Loucy (cell line): ENCODE data around the gene CFAP410.

Source experiments
- EZH2phosphoT487 ChIP-seq: fragments of 200-600 bp; IDR thresholded peaks from 2 replicates; pipeline ENCODE4 v1.6.1; 2018; ENCODE audit warnings: antibody characterized with exemption, mild to moderate bottlenecking, moderate library complexity, borderline replicate concordance
- TF ChIP-seq, protein P1 (sequence below): fragments of 200-600 bp; sonication (generic); conservative IDR thresholded peaks from 2 replicates; pipeline ENCODE4 v1.5.1; 2014; ENCODE audit warnings: mild to moderate bottlenecking, antibody characterized with exemption, low read length

GRCh38 chr21:44344541-44345183, 5.5 kb upstream of the CFAP410 start:
- TF ChIP-seq, protein P1, sequence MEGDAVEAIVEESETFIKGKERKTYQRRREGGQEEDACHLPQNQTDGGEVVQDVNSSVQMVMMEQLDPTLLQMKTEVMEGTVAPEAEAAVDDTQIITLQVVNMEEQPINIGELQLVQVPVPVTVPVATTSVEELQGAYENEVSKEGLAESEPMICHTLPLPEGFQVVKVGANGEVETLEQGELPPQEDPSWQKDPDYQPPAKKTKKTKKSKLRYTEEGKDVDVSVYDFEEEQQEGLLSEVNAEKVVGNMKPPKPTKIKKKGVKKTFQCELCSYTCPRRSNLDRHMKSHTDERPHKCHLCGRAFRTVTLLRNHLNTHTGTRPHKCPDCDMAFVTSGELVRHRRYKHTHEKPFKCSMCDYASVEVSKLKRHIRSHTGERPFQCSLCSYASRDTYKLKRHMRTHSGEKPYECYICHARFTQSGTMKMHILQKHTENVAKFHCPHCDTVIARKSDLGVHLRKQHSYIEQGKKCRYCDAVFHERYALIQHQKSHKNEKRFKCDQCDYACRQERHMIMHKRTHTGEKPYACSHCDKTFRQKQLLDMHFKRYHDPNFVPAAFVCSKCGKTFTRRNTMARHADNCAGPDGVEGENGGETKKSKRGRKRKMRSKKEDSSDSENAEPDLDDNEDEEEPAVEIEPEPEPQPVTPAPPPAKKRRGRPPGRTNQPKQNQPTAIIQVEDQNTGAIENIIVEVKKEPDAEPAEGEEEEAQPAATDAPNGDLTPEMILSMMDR = no peak
- TF ChIP-seq EZH2phosphoT487 = no peak
